ENCODE data around the gene MGAT3.

- no peak for TF ChIP-seq POLR2A (IDR thresholded peaks at IDR 0.05)
- TF ChIP-seq, protein P1, sequence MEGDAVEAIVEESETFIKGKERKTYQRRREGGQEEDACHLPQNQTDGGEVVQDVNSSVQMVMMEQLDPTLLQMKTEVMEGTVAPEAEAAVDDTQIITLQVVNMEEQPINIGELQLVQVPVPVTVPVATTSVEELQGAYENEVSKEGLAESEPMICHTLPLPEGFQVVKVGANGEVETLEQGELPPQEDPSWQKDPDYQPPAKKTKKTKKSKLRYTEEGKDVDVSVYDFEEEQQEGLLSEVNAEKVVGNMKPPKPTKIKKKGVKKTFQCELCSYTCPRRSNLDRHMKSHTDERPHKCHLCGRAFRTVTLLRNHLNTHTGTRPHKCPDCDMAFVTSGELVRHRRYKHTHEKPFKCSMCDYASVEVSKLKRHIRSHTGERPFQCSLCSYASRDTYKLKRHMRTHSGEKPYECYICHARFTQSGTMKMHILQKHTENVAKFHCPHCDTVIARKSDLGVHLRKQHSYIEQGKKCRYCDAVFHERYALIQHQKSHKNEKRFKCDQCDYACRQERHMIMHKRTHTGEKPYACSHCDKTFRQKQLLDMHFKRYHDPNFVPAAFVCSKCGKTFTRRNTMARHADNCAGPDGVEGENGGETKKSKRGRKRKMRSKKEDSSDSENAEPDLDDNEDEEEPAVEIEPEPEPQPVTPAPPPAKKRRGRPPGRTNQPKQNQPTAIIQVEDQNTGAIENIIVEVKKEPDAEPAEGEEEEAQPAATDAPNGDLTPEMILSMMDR (IDR thresholded peaks at IDR 0.05), result no peak
Observed at GRCh38 chr22:39433476-39434242, 23.2 kb upstream of the MGAT3 start.

All from uterus (tissue), 2 donors.